ENCODE results near the gene CDC34. TPM values are rescaled to one million over a fixed set of nuclear protein-coding genes. Genes with fewer than 3 reads are reported as not detected.

CDC34 gene
- total RNA-seq, 1 donor from 2014 or later, result 96.5 TPM

DNA sequence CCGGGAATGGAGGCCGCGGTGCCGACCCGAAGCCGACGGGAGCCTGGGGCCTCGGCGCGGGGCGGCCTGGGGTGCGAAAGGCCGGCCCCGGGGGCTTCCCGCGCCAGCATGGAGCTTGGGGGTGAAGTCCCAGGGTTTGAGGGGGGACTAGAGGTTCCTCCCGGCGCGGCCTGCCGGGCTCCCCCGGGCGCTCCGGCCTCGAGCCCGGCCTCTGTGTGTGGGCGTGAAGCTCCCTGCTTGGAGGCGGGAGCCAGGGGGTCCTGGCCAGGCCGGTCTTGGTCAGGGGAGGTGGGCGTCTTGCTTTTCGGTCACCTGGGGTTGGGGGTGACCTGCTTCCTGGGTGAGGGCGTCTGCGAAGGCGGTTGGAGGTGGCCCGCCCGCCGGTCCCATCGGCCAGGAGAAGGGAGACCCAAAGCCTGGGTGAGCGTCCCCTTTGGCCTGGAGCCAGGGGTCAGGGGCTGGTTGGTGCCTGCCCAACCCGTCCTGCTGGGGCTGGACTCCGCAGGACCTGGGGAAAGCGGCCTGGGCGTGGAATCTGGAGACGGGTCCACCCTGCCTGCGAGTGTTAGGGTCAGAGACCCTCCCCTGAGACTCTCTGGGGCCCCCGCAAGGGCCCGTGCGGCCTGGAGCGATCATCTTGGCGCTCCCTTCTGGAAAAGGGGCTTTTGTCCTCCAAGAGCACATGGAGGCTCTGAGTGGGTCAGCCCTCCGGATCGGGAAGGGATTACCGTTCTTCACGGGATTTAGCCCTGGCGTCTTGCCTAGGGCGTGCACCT, 41.4 kb downstream of the CDC34 start:
- H3K27me3 ChIP-seq (ENCODE audit: low read depth), result no peaks in the 10 kb centered on the region
- H3K36me3 ChIP-seq, result peaks cover 2% of the 10 kb centered on the region
- intact Hi-C loops (cut with micrococcal nuclease), result no loop called here
- H3K4me3 ChIP-seq, result peak overlapping the region; percentile 100
- H3K27ac ChIP-seq (replicated peaks), result peak overlapping the region; percentile 98
- no peaks in the 10 kb centered on the region for H3K9me3 ChIP-seq (replicated peaks)
- TF ChIP-seq, protein P1, sequence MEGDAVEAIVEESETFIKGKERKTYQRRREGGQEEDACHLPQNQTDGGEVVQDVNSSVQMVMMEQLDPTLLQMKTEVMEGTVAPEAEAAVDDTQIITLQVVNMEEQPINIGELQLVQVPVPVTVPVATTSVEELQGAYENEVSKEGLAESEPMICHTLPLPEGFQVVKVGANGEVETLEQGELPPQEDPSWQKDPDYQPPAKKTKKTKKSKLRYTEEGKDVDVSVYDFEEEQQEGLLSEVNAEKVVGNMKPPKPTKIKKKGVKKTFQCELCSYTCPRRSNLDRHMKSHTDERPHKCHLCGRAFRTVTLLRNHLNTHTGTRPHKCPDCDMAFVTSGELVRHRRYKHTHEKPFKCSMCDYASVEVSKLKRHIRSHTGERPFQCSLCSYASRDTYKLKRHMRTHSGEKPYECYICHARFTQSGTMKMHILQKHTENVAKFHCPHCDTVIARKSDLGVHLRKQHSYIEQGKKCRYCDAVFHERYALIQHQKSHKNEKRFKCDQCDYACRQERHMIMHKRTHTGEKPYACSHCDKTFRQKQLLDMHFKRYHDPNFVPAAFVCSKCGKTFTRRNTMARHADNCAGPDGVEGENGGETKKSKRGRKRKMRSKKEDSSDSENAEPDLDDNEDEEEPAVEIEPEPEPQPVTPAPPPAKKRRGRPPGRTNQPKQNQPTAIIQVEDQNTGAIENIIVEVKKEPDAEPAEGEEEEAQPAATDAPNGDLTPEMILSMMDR (IDR thresholded peaks at IDR 0.05; ENCODE audit: borderline replicate concordance), result no peak
- peak; percentile 43 for DNase-seq
- H3K4me1 ChIP-seq, result peaks cover 68% of the 10 kb centered on the region

DNA sequence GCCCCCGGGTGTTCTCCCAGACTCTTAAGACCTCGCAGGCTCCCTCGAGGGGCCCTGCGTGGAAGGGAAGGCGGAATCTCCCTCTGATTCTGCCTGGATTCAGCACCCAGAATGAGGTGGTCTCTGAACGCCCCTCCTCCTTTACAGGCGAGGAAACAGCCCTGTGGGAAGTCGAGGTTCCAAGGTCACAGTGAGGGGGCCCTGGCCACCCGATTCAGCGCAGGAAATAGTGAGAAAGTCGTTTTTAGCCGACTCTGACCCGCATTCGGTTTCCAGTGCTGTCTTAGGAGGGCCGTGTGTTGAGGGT, 41.9 kb downstream of the CDC34 start:
- H3K4me3 ChIP-seq, result peak overlapping the region; percentile 100
- DNase-seq, result no peak
- intact Hi-C loops (cut with micrococcal nuclease), result no loop called here
- H3K27ac ChIP-seq (replicated peaks), result peak overlapping the region; percentile 98
- peaks cover 74% of the 10 kb centered on the region for H3K4me1 ChIP-seq
- TF ChIP-seq, protein P1 (IDR thresholded peaks at IDR 0.05; ENCODE audit: borderline replicate concordance), result no peak
- H3K36me3 ChIP-seq, result peaks cover 7% of the 10 kb centered on the region
- H3K27me3 ChIP-seq (ENCODE audit: low read depth), result no peaks in the 10 kb centered on the region
- H3K9me3 ChIP-seq (replicated peaks), result no peaks in the 10 kb centered on the region

DNA sequence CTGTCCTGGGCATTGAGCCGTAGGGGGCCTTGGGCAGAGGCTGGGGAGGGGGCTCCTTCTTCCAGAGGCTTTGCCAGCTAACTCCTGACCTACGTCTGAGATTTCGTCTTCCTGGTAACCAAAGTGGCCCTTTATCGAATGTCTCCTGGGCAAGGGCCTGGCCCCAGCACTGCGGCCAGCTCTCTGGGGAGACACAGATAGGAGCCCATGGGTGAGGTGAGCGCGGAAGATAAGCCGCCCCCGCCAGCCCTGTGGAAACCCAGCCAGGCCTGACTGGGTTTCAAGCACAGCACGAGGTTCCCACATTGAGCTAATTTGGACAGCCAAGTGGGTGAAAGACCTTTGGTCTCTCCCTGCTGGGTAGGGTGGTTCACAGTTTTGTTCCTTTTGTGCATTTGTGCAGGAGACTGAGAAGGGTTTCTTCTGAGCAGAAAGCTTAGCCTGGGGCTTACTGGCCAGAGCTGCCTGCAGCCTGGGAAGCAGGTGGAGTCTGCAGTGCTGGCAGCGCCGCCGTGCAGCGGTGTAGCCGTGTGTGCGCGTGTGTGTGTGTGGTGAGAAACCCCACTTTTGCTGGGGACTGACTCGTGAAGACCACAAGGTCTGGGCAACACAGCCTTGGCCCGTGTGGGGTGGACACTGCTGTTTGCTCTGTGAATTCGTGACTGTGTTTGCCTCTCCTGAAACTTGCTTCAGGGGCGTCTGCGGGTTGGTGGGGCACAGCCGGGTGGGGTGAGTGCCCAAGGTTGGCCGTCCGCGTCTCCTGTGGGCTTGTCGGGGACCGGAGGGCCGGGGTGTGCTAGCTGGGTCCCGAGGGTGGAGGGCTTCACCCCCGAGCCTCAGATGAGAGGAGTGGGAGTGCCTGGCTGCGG, 43.3 kb downstream of the CDC34 start:
- TF ChIP-seq, protein P1 (IDR thresholded peaks at IDR 0.05; ENCODE audit: borderline replicate concordance), result no peak
- Histone ChIP-seq H3K4me1 (peaks cover 88% of the 10 kb centered on the region), H3K27ac (replicated peaks) (peak overlapping the region; percentile 98), H3K9me3 (replicated peaks) (no peaks in the 10 kb centered on the region), H3K27me3 (ENCODE audit: low read depth) (no peaks in the 10 kb centered on the region), H3K36me3 (peaks cover 14% of the 10 kb centered on the region), H3K4me3 (peak overlapping the region; percentile 100)
- peak; percentile 75 for DNase-seq
- intact Hi-C loops (cut with micrococcal nuclease), result no loop called here

DNA sequence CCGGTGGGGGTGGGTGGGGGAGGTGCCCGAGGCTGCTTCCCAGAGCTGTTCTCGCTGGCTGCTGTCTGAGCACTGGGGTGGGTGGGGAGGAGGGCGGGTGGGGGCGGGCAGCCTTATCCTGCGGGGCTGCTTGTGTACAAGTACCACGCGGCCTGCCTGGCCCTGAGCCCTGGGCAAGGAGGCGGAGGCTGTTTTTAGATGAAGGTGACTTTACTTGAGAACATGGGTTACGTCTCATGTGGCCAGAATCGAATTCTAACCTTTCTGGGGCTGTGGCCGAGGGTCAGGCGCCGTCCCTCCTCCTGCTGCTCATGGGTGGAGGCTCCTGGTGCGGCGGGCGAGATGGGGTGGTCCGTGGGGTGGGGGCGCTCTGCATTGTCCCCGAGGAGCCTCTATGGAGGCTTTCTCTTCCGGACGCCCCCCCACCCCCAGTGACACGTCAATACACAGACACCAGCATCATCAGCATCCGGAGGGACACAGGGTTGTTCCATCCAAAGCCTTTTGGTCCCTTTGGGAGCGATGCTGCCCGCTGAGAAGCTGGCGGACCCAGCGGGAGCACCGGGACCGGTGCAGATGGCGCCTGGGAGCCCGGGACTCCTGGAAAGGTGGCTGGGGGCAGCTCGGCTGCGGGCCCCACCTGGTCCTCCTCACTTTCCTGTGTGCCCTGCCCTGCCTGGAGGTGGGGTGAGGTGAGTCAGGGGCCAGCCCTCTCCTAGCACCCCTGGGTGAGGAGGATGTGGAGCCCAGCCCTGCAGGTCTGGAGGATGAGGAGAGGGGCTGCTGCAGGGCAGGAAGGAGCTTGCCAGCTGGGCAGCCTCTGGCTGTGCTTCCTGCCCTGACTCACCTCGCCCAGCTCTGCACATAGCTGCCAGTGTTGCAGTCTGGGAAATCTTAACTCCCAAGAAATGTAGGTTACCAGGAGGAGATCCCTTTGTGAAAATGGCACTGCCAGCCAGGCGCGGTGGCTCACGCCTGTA, 44.3 kb downstream of the CDC34 start:
- Histone ChIP-seq H3K4me1 (peaks cover 96% of the 10 kb centered on the region), H3K27ac (replicated peaks) (peak overlapping the region; percentile 98), H3K4me3 (peak overlapping the region; percentile 100), H3K9me3 (replicated peaks) (no peaks in the 10 kb centered on the region), H3K27me3 (ENCODE audit: low read depth) (no peaks in the 10 kb centered on the region), H3K36me3 (peaks cover 23% of the 10 kb centered on the region)
- TF ChIP-seq, protein P1 (IDR thresholded peaks at IDR 0.05; ENCODE audit: borderline replicate concordance), result no peak
- peak; percentile 81 for DNase-seq
- intact Hi-C loops (cut with micrococcal nuclease), result no loop called here
